Liver (tissue), 4 donors: Measurements from ENCODE around the gene CSN3. TPM values are rescaled to one million over a fixed set of nuclear protein-coding genes. Genes with fewer than 3 reads are reported as not detected.

Source experiments
- polyA plus RNA-seq, 2 donors: library from polyadenylated mRNA; stranded (reverse) in 1 of 2; unstranded in 1 of 2; fragments of 200-250 nt in 1 of 2; fragments of >200 nt in 1 of 2; fragmentation: Nextera tagmentation in 1 of 2; extraction: Ambion mirVana in 1 of 2; gene quantifications; one replicate each; pipeline versions ENCODE4 v1.2.1 to v1.2.3, GENCODE V29; 2013 to 2015
- total RNA-seq, 2 donors: library from RNA; depleted of rRNA; stranded (reverse); fragments of >200 nt; gene quantifications; one replicate each; pipeline ENCODE4 v1.2.3, GENCODE V29; 2014
- donor health status: healthy.
- donor health status: healthy.
- donor health status: healthy.

CSN3 gene
- total and polyA plus RNA-seq, 4 donors: not detected

Other genes starting within 250 kb of the CSN3 start
- not detected for gene STATH, start 246.6 kb upstream of the CSN3 start, total RNA-seq
- not detected for gene STATH, start 246.6 kb upstream of the CSN3 start, polyA plus RNA-seq
- not detected for gene HTN3, start 214.1 kb upstream of the CSN3 start, total RNA-seq
- gene HTN3, start 214.1 kb upstream of the CSN3 start, polyA plus RNA-seq: not detected
- not detected for gene HTN1, start 192.2 kb upstream of the CSN3 start, total RNA-seq
- gene HTN1, start 192.2 kb upstream of the CSN3 start, polyA plus RNA-seq: not detected
- not detected for gene PRR27, start 88.4 kb upstream of the CSN3 start, total RNA-seq
- gene PRR27, start 88.4 kb upstream of the CSN3 start, polyA plus RNA-seq: not detected
- gene ODAM, start 46.9 kb upstream of the CSN3 start, total RNA-seq: under 1 TPM; 0.25 to 0.28 TPM
- not detected for gene ODAM, start 46.9 kb upstream of the CSN3 start, polyA plus RNA-seq
- gene FDCSP, start 16.5 kb upstream of the CSN3 start, total RNA-seq: not detected
- not detected for gene FDCSP, start 16.5 kb upstream of the CSN3 start, polyA plus RNA-seq
- not detected for gene CABS1, start 92.4 kb downstream of the CSN3 start, total RNA-seq
- gene CABS1, start 92.4 kb downstream of the CSN3 start, polyA plus RNA-seq: not detected
- not detected for gene SMR3A, start 118.2 kb downstream of the CSN3 start, total RNA-seq
- gene SMR3A, start 118.2 kb downstream of the CSN3 start, polyA plus RNA-seq: not detected
- not detected for gene SMR3B, start 140.5 kb downstream of the CSN3 start, total RNA-seq
- gene SMR3B, start 140.5 kb downstream of the CSN3 start, polyA plus RNA-seq: not detected
- gene OPRPN, start 155.3 kb downstream of the CSN3 start, total RNA-seq: not detected
- gene OPRPN, start 155.3 kb downstream of the CSN3 start, polyA plus RNA-seq: under 1 TPM in 1 of 2 donors, not detected in 1; 0.42 TPM
- not detected for gene MUC7, start 229.6 kb downstream of the CSN3 start, total RNA-seq
- gene MUC7, start 229.6 kb downstream of the CSN3 start, polyA plus RNA-seq: not detected